Activated naive CD8-positive, alpha-beta T cell treated with anti-CD3 and anti-CD28 coated beads, Interleukin-2, amount 50 U/mL, for 24 hours (primary cell): Measurements from ENCODE around the gene SIK2.

Experiments used
- ATAC-seq: fragments of 150-1000 bp; cut with Tn5 transposase; one replicate; pipeline ENCODE4 v1.10.0; 2021
- DNase-seq: peaks from one replicate; pipeline ENCODE4 v3.0.0; 2021
- H3K27ac Mint-ChIP-seq: one replicate; pipeline ENCODE4 v1.8.0; 2021; ENCODE audit warnings: mild to moderate bottlenecking, mixed read lengths
- H3K27me3 Mint-ChIP-seq: one replicate; pipeline ENCODE4 v1.8.0; 2021; ENCODE audit warnings: mixed read lengths
- H3K36me3 Mint-ChIP-seq: one replicate; pipeline ENCODE4 v1.8.0; 2021; ENCODE audit warnings: low read depth, mixed read lengths
- H3K4me1 Mint-ChIP-seq: one replicate; pipeline ENCODE4 v1.8.0; 2021; ENCODE audit warnings: mixed read lengths
- H3K4me3 Mint-ChIP-seq: one replicate; pipeline ENCODE4 v1.8.0; 2021; ENCODE audit warnings: mild to moderate bottlenecking, moderate library complexity, mixed read lengths
- H3K9me3 Mint-ChIP-seq: one replicate; pipeline ENCODE4 v1.8.0; 2021; ENCODE audit warnings: mixed read lengths

Gene SIK2

DNA sequence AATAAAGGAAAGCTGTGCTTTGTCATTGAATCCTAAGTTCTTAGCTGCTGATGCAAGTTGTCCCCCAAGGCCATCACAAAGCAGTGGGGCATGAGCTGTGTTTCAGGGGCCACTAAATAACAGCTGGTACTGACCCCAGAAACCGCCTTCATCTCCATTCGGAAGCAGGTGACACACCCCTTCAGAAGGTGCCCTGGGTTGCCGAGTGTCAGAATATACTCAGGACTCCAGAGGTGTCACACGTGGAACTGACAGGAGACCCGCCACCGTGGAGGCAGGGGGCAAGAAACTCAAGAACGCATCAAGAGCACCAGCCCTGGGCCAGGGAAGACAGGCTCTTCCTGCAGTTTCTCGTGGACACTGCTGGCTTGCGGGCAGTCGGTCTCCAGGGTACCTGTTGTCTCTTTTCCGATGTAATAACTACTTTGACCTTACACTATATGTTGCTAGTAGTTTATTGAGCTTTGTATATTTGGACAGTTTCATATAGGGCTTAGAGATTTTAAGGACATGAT is 122.4 kb downstream of the SIK2 start:
- peaks cover 18% of the 10 kb centered on the region for H3K36me3 Mint-ChIP-seq
- no peaks in the 10 kb centered on the region for H3K9me3 Mint-ChIP-seq

GRCh38 chr11:111725621-111726020 is 123.4 kb downstream of the SIK2 start:
- ATAC-seq (no peak), DNase-seq (no peak)
- Mint-ChIP-seq H3K4me3 (no peak overlapping the region), H3K27me3 (no peaks in the 10 kb centered on the region), H3K36me3 (peaks cover 16% of the 10 kb centered on the region), H3K4me1 (no peaks in the 10 kb centered on the region), H3K9me3 (no peaks in the 10 kb centered on the region), H3K27ac (no peak overlapping the region)

More for the DNA sequence above, 122.4 kb downstream of the SIK2 start:
- Mint-ChIP-seq H3K27me3 (no peaks in the 10 kb centered on the region), H3K27ac (no peak overlapping the region), H3K4me3 (no peak overlapping the region), H3K4me1 (no peaks in the 10 kb centered on the region)
- ATAC-seq (no peak), DNase-seq (no peak)

- no peaks in the 10 kb centered on the region for H3K4me1 Mint-ChIP-seq
- no peak overlapping the region for H3K27ac Mint-ChIP-seq
- no peaks in the 10 kb centered on the region for H3K9me3 Mint-ChIP-seq
- no peak overlapping the region for H3K4me3 Mint-ChIP-seq
- DNase-seq (no peak), ATAC-seq (no peak)
- no peaks in the 10 kb centered on the region for H3K27me3 Mint-ChIP-seq
- H3K36me3 Mint-ChIP-seq: peaks cover 14% of the 10 kb centered on the region
Observed at GRCh38 chr11:111726301-111726713, 124.1 kb downstream of the SIK2 start.

DNA sequence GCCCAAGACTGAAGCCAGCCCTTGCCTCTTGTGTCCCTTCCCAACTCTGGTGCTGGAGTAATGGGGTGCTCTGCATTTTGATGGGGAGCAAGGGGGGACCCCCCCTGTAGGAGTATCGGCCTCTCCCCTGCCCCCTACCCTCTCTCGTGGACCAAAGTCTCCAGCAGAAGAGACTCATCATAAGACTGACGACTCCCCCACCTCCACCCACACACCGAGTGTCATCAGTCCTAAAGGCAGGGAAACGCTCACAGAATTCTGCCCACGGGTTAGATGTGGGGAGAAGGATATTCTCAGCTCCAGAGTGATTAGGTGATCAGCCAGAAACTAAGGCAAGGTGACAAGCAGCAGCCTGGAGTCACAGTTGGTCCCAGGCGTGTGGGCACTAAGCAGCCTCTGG is 125.2 kb downstream of the SIK2 start:
- H3K27ac Mint-ChIP-seq: no peak overlapping the region

GRCh38 chr11:111729071-111729830 is 127.0 kb downstream of the SIK2 start:
- Mint-ChIP-seq H3K27ac (no peak overlapping the region), H3K4me3 (no peak overlapping the region), H3K36me3 (peaks cover 4% of the 10 kb centered on the region), H3K4me1 (no peaks in the 10 kb centered on the region), H3K27me3 (no peaks in the 10 kb centered on the region), H3K9me3 (no peaks in the 10 kb centered on the region)
- DNase-seq (no peak), ATAC-seq (no peak)

More for the DNA sequence above, 125.2 kb downstream of the SIK2 start:
- Mint-ChIP-seq H3K27me3 (no peaks in the 10 kb centered on the region), H3K4me1 (no peaks in the 10 kb centered on the region), H3K9me3 (no peaks in the 10 kb centered on the region), H3K4me3 (no peak overlapping the region), H3K36me3 (peaks cover 9% of the 10 kb centered on the region)
- no peak for DNase-seq
- no peak for ATAC-seq

GRCh38 chr11:111729831-111730311 is 127.6 kb downstream of the SIK2 start:
- H3K27me3 Mint-ChIP-seq: no peaks in the 10 kb centered on the region
- DNase-seq (no peak), ATAC-seq (no peak)
- no peak overlapping the region for H3K4me3 Mint-ChIP-seq
- H3K9me3 Mint-ChIP-seq: no peaks in the 10 kb centered on the region
- H3K36me3 Mint-ChIP-seq: peaks cover 3% of the 10 kb centered on the region
- peaks cover 1% of the 10 kb centered on the region for H3K4me1 Mint-ChIP-seq
- no peak overlapping the region for H3K27ac Mint-ChIP-seq

GRCh38 chr11:111730871-111731591 is 128.8 kb downstream of the SIK2 start:
- Mint-ChIP-seq H3K4me3 (no peak overlapping the region), H3K36me3 (peaks cover 2% of the 10 kb centered on the region), H3K27me3 (no peaks in the 10 kb centered on the region), H3K27ac (no peak overlapping the region), H3K9me3 (no peaks in the 10 kb centered on the region), H3K4me1 (peaks cover 1% of the 10 kb centered on the region)
- DNase-seq (no peak), ATAC-seq (no peak)

DNA sequence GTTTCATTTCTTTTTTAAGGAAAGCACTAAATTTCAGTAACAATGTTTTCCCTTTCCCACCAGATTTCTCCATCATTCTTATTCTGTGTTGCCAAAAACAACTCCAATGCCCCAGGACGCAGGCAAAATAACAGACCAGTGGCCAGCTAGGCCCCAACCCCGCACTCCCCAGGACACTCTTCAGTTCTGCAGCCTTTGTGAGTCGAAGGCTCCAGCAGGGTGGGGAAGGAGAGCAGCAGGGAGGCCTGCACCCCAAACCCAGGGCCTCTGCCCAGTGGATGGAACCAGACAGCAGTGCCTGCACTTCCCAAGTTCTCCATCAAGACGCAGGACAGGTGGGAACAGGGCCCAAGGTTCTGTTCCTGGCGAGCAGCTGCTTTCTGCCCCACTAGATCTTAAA is 129.6 kb downstream of the SIK2 start:
- Mint-ChIP-seq H3K36me3 (peaks cover 4% of the 10 kb centered on the region), H3K4me3 (no peak overlapping the region), H3K9me3 (no peaks in the 10 kb centered on the region), H3K27ac (no peak overlapping the region), H3K27me3 (no peaks in the 10 kb centered on the region), H3K4me1 (peaks cover 1% of the 10 kb centered on the region)
- no peak for ATAC-seq
- DNase-seq: no peak

DNA sequence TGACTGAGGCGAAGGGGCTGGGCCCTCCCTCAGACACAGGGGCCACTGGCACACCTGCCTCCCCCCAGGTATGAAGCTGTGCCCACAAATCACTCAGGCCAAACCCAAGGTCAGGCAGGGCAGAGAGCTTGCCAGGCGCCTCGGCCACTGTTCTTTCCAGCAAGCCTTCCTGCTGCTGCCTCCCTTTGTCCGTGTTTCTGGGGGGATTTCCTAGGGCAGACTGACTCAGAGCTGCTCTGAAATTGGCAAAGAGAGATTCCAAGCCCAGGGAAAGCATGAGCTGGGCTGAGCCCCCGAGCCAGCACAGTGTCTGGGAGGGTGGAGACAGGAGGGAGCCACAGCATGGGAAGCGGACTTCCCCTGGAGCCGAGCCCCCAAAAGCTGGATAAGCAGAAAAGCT is 130.8 kb downstream of the SIK2 start:
- H3K4me3 Mint-ChIP-seq: no peak overlapping the region
- DNase-seq: no peak
- ATAC-seq: no peak
- peaks cover 9% of the 10 kb centered on the region for H3K36me3 Mint-ChIP-seq
- no peaks in the 10 kb centered on the region for H3K27me3 Mint-ChIP-seq
- H3K4me1 Mint-ChIP-seq: peaks cover 1% of the 10 kb centered on the region
- no peaks in the 10 kb centered on the region for H3K9me3 Mint-ChIP-seq
- no peak overlapping the region for H3K27ac Mint-ChIP-seq

GRCh38 chr11:111733611-111734088 is 131.4 kb downstream of the SIK2 start:
- H3K27me3 Mint-ChIP-seq: no peaks in the 10 kb centered on the region
- ATAC-seq (no peak), DNase-seq (no peak)
- no peaks in the 10 kb centered on the region for H3K9me3 Mint-ChIP-seq
- peaks cover 10% of the 10 kb centered on the region for H3K36me3 Mint-ChIP-seq
- H3K27ac Mint-ChIP-seq: no peak overlapping the region
- H3K4me3 Mint-ChIP-seq: no peak overlapping the region
- peaks cover 1% of the 10 kb centered on the region for H3K4me1 Mint-ChIP-seq

DNA sequence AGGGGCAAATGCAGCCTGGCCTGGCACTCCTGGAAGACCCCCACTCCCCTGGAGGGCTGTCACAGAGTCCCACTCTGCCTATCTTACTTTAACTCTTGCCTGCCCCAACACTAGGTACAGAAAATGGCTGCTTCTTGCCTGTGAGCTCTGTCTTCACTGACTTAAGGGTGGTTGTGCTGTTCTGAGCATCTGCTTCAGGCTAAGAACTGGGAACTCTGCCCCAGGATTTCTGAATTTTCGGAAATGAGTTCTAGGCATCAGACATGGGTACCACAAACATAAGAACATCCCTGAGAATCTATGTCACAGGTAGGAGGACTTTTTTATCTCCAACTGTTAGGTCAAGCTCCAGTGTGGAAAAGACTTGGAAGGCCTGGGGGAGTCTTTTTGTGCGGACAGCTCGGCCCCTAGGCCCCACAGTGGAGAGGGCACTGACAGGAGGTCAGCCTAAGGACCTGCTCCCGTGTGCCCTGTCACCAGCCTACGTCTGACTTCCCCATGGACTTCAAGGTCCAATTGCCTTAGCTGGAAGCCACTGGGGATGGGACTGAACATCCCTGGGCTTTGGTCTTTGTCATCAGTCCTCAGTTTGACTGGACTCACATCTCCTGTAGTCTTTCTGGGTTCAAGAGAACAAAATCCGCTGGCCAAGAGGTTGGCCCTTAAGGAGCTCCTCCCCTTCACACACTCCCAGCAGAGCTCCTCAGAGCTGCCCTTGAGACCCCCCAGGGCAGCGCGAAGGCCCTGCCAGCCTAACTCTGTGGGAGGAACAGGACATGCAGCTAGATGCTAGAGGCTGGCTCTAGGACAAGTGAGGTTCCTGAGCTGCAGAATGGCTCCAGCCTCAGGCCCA is 132.1 kb downstream of the SIK2 start:
- H3K27ac Mint-ChIP-seq: no peak overlapping the region

GRCh38 chr11:111734954-111735261 is 132.7 kb downstream of the SIK2 start:
- no peaks in the 10 kb centered on the region for H3K27me3 Mint-ChIP-seq
- no peak overlapping the region for H3K4me3 Mint-ChIP-seq
- peaks cover 10% of the 10 kb centered on the region for H3K36me3 Mint-ChIP-seq
- DNase-seq (no peak), ATAC-seq (no peak)
- H3K27ac Mint-ChIP-seq: no peak overlapping the region
- H3K4me1 Mint-ChIP-seq: peaks cover 1% of the 10 kb centered on the region
- H3K9me3 Mint-ChIP-seq: no peaks in the 10 kb centered on the region

More for the DNA sequence above, 132.1 kb downstream of the SIK2 start:
- Mint-ChIP-seq H3K36me3 (peaks cover 10% of the 10 kb centered on the region), H3K9me3 (no peaks in the 10 kb centered on the region), H3K27me3 (no peaks in the 10 kb centered on the region), H3K4me1 (peaks cover 1% of the 10 kb centered on the region), H3K4me3 (no peak overlapping the region)
- DNase-seq: no peak
- no peak for ATAC-seq

DNA sequence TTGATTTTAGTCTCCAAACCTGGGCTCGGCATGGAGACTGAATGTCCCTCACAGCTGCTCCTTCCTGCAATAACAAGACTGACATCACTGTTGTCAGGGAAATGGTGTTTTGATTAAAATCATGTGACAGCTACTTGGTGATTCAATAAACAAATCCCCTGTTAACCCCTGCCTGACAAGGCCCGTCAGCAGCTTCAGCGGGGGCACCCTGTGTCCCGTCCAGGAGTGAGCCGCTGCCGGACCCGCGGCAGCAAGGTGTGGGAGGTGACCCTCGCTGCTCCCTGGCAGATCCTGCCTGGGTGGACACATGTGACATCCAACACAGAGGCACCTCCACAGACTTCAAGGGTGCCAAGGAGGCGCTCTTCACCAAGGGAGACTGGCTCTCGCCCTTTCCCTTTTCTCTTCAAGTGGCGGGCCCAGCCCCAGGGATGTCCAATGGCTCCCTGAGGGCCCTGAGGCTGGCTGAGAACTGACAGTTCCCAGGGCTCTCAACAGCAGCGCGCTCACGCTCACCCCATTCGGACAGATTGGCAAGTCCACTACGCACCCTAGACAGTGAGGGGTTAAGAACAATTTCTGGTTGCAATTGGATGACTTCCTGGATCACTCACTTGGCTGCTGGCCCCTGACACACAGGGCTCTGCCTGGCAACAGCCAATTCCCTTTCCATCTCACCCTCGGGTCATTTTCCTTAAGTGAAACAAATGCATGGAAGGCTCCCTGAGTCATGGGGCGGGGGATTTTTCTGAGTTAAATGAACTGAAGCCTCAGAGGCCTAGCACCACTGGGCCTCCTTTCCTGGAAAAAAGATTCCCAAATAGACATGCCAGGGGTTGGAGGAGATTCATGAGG is 133.2 kb downstream of the SIK2 start:
- Mint-ChIP-seq H3K4me3 (no peak overlapping the region), H3K27ac (peak overlapping the region; percentile 31), H3K27me3 (no peaks in the 10 kb centered on the region), H3K36me3 (peaks cover 15% of the 10 kb centered on the region), H3K9me3 (no peaks in the 10 kb centered on the region), H3K4me1 (peaks cover 1% of the 10 kb centered on the region)
- DNase-seq (no peak), ATAC-seq (no peak)
